Measurements from ENCODE around the gene C1orf232. TPM values are rescaled to one million over a fixed set of nuclear protein-coding genes. Genes with fewer than 3 reads are reported as not detected.

C1orf232 gene
- total and polyA plus RNA-seq, 4 donors, result not detected

GRCh38 chr1:26191739-26192138, 23.0 kb upstream of the C1orf232 start:
- Histone ChIP-seq H3K4me3 (ENCODE audit: low read depth in 1 of 3, low read length in 3 of 3) (no peak overlapping the region), H3K9ac (ENCODE audit: low read depth in 1 of 2, low read length in 2 of 2) (no peak overlapping the region), H3K9me3 (ENCODE audit: control insufficient read depth in 4 of 4, low read length in 3 of 4) (no peaks in the 10 kb centered on the region), H3K4me1 (ENCODE audit: control insufficient read depth in 4 of 4, insufficient read depth in 4 of 4, low read length in 3 of 4) (no peaks in the 10 kb centered on the region), H3K27ac (ENCODE audit: low read depth in 1 of 2, low read length in 2 of 2) (no peak overlapping the region), H3K27me3 (ENCODE audit: control insufficient read depth in 4 of 4, insufficient read depth in 4 of 4, low read length in 3 of 4) (no peaks in the 10 kb centered on the region), H3K36me3 (ENCODE audit: control insufficient read depth in 4 of 4, insufficient read depth in 3 of 4, low read depth in 1 of 4, low read length in 3 of 4) (no peaks in the 10 kb centered on the region)
- DNase-seq (ENCODE audit: low spot score), result no peak
- 69% methylated on average over 3 of the region's 3 CpGs for WGBS
- no peak for TF ChIP-seq NR2F2 (IDR thresholded peaks at IDR 0.05)
- TF ChIP-seq TAF1 (conservative IDR thresholded peaks at IDR 0.05), result no peak
- TF ChIP-seq REST (IDR thresholded peaks at IDR 0.05), result no peak
- TF ChIP-seq, protein P1, sequence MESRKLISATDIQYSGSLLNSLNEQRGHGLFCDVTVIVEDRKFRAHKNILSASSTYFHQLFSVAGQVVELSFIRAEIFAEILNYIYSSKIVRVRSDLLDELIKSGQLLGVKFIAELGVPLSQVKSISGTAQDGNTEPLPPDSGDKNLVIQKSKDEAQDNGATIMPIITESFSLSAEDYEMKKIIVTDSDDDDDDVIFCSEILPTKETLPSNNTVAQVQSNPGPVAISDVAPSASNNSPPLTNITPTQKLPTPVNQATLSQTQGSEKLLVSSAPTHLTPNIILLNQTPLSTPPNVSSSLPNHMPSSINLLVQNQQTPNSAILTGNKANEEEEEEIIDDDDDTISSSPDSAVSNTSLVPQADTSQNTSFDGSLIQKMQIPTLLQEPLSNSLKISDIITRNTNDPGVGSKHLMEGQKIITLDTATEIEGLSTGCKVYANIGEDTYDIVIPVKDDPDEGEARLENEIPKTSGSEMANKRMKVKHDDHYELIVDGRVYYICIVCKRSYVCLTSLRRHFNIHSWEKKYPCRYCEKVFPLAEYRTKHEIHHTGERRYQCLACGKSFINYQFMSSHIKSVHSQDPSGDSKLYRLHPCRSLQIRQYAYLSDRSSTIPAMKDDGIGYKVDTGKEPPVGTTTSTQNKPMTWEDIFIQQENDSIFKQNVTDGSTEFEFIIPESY (IDR thresholded peaks at IDR 0.05), result no peak
- TF ChIP-seq HNF4G (IDR thresholded peaks at IDR 0.05), result no peak
- no peak for TF ChIP-seq HNF4A (conservative IDR thresholded peaks at IDR 0.05)
- no peak for TF ChIP-seq RAD21 (IDR thresholded peaks at IDR 0.05)
- TF ChIP-seq EGR1 (IDR thresholded peaks at IDR 0.05; ENCODE audit: low read depth in 2 of 2), result no peak
- TF ChIP-seq RXRA (IDR thresholded peaks at IDR 0.05), result no peak
- TF ChIP-seq GABPA (IDR thresholded peaks at IDR 0.05 in 1 of 2, conservative IDR thresholded peaks at IDR 0.05 in 1 of 2), result no peak
- TF ChIP-seq ATF3 (IDR thresholded peaks at IDR 0.05), result no peak
- TF ChIP-seq FOXA2 (IDR thresholded peaks at IDR 0.05), result no peak
- TF ChIP-seq JUND (IDR thresholded peaks at IDR 0.05), result no peak
- TF ChIP-seq, protein P2, sequence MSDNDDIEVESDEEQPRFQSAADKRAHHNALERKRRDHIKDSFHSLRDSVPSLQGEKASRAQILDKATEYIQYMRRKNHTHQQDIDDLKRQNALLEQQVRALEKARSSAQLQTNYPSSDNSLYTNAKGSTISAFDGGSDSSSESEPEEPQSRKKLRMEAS (IDR thresholded peaks at IDR 0.05), result no peak

- Histone ChIP-seq H3K36me3 (ENCODE audit: control insufficient read depth in 4 of 4, insufficient read depth in 3 of 4, low read depth in 1 of 4, low read length in 3 of 4) (no peaks in the 10 kb centered on the region), H3K27ac (ENCODE audit: low read depth in 1 of 2, low read length in 2 of 2) (no peak within 1 kb of the TSS), H3K9me3 (ENCODE audit: control insufficient read depth in 4 of 4, low read length in 3 of 4) (no peaks in the 10 kb centered on the region), H3K9ac (ENCODE audit: low read depth in 1 of 2, low read length in 2 of 2) (no peak within 1 kb of the TSS), H3K27me3 (ENCODE audit: control insufficient read depth in 4 of 4, insufficient read depth in 4 of 4, low read length in 3 of 4) (no peaks in the 10 kb centered on the region), H3K4me3 (ENCODE audit: low read depth in 1 of 3, low read length in 3 of 3) (no peak within 1 kb of the TSS), H3K4me1 (ENCODE audit: control insufficient read depth in 4 of 4, insufficient read depth in 4 of 4, low read length in 3 of 4) (no peaks in the 10 kb centered on the region)
- peak in 1 of 2 donors; percentile 36 for TF ChIP-seq RAD21 (IDR thresholded peaks at IDR 0.05)
- no peak for TF ChIP-seq RXRA (IDR thresholded peaks at IDR 0.05)
- no peak for TF ChIP-seq ATF3 (IDR thresholded peaks at IDR 0.05)
- no peak for DNase-seq (ENCODE audit: low spot score)
- 71% methylated on average over 16 of the region's 16 CpGs for WGBS
These were observed 21.7 kb upstream of the C1orf232 start, which contains the start of gene CATSPER4 for GRCh38 chr1:26190373-26190987. Gene CATSPER4 (plus strand): TSS chr1:26190602. CDS start chr1:26190628, 26 bp downstream.

Data from liver (tissue), 9 donors.